HCT116 (cell line): Measurements from ENCODE around the gene NFASC.

Source experiments
- CEBPB ChIP-seq: IDR thresholded peaks from 2 replicates; pipeline ENCODE4 v1.6.1; 2012; ENCODE audit warnings: low read depth
- EZH2 ChIP-seq: fragments of 200-600 bp; sonication (generic); IDR thresholded peaks from 2 replicates; pipeline ENCODE4 v1.6.1; 2017; ENCODE audit warnings: antibody characterized with exemption, mixed run types
- EZH2phosphoT487 ChIP-seq: fragments of 200-600 bp; IDR thresholded peaks from 2 replicates; pipeline ENCODE4 v1.6.1; 2018; ENCODE audit warnings: antibody characterized with exemption, borderline replicate concordance
- JUND ChIP-seq: IDR thresholded peaks from 2 replicates; pipeline ENCODE4 v1.6.1; 2012
- POLR2A ChIP-seq: IDR thresholded peaks from 2 replicates; pipeline ENCODE4 v1.7.0; 2011; ENCODE audit warnings: borderline replicate concordance; ENCODE audit not compliant: insufficient read depth, insufficient read length; ENCODE audit errors: extremely low read depth
- POLR2AphosphoS5 ChIP-seq: IDR thresholded peaks from 2 replicates; pipeline ENCODE4 v1.6.1; 2011; ENCODE audit warnings: mild to moderate bottlenecking, low read depth, low read length, moderate library complexity
- REST ChIP-seq: IDR thresholded peaks from 2 replicates; pipeline ENCODE4 v1.6.1; 2012; ENCODE audit warnings: low read depth
- SRF ChIP-seq: IDR thresholded peaks from 2 replicates; pipeline ENCODE4 v1.6.1; 2012; ENCODE audit warnings: low read depth
- TCF7L2 ChIP-seq: IDR thresholded peaks from 2 replicates; pipeline ENCODE4 v1.7.0; 2011; ENCODE audit warnings: borderline replicate concordance, inconsistent platforms; ENCODE audit not compliant: insufficient read depth, insufficient read length; ENCODE audit errors: extremely low read depth
- YY1 ChIP-seq: IDR thresholded peaks from 2 replicates; pipeline ENCODE4 v1.6.1; 2011; ENCODE audit warnings: low read length, low read depth, moderate library complexity, mild to moderate bottlenecking; ENCODE audit not compliant: insufficient replicate concordance; ENCODE audit errors: extremely low read depth
- ZBTB33 ChIP-seq: IDR thresholded peaks from 2 replicates; pipeline ENCODE4 v1.6.1; 2011; ENCODE audit warnings: mild to moderate bottlenecking, low read length, moderate library complexity; ENCODE audit not compliant: insufficient replicate concordance; ENCODE audit errors: extremely low read depth
- TF ChIP-seq, protein P1 (sequence below), 3 experiments: fragments of 200-600 bp in 1 of 3; sonication (generic) in 1 of 3; IDR thresholded peaks in 2 of 3; conservative IDR thresholded peaks in 1 of 3; 2 replicates each; pipeline ENCODE4 v1.5.1; 2012 to 2017; ENCODE audit warnings: low read depth in 2 of 3, low read length in 2 of 3, antibody characterized with exemption in 1 of 3, borderline replicate concordance in 1 of 3, control low read depth in 1 of 3, mild to moderate bottlenecking in 1 of 3, mixed read lengths in 1 of 3, mixed run types in 1 of 3, moderate library complexity in 1 of 3; ENCODE audit not compliant: insufficient read depth in 1 of 3

DNA sequence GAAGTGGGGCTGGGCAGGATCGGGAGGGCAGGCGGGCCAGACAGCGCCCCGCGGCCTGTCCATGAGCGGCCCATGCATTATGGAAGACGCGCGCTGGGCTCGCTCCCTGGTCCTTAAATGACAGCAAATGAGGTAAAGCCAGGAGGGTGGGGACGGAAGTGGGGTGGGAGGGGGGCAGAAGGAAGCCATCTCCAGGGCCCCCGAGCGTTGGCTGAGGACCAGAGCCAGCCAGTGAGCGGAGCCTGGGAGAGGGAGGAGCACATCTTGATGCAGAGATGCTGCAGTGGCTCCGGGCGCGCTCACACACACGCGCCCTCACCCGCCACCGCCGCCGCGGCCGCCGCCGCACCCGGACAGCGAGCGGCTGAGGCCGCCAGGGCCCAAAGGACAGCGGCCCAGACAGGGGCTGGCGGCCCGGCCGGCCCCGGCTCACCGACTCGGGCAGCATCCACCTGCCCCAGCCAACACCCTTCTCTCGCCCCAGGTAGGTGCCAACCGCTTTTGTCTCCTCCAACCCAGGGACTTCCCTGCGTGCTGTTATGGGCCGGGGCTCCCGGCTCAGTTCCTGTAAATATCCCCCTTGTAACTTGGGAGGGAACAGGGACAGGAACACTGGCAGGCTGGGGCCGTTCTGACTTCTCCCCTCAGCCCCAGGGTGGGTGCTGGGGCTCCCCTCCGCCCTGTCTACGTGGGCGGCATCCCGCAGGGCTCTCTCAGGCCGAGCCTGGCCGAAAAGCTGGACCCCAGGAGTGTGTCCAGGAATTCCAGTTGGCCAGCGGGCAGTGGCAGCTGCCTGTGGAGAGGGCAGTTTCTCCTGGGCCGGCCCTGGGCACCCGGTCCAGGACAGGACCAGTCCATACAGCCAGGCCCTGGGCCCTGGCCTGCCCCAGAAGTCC lies 172.5 kb downstream of the NFASC start, which contains the start of gene CNTN2:
- TF ChIP-seq EZH2phosphoT487, result no peak
- TF ChIP-seq EZH2, result no peak
- TF ChIP-seq, protein P1, sequence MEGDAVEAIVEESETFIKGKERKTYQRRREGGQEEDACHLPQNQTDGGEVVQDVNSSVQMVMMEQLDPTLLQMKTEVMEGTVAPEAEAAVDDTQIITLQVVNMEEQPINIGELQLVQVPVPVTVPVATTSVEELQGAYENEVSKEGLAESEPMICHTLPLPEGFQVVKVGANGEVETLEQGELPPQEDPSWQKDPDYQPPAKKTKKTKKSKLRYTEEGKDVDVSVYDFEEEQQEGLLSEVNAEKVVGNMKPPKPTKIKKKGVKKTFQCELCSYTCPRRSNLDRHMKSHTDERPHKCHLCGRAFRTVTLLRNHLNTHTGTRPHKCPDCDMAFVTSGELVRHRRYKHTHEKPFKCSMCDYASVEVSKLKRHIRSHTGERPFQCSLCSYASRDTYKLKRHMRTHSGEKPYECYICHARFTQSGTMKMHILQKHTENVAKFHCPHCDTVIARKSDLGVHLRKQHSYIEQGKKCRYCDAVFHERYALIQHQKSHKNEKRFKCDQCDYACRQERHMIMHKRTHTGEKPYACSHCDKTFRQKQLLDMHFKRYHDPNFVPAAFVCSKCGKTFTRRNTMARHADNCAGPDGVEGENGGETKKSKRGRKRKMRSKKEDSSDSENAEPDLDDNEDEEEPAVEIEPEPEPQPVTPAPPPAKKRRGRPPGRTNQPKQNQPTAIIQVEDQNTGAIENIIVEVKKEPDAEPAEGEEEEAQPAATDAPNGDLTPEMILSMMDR (IDR thresholded peaks at IDR 0.05 in 2 of 3, conservative IDR thresholded peaks at IDR 0.05 in 1 of 3; ENCODE audit: borderline replicate concordance in 1 of 3, insufficient read depth in 1 of 3, low read depth in 2 of 3, low read length in 2 of 3), result no peak
- TF ChIP-seq POLR2AphosphoS5, result no peak
- no peak for TF ChIP-seq SRF
- no peak for TF ChIP-seq POLR2A
- TF ChIP-seq ZBTB33, result no peak
- no peak for TF ChIP-seq TCF7L2
- no peak for TF ChIP-seq YY1
- no peak for TF ChIP-seq JUND
- no peak for TF ChIP-seq CEBPB
- no peak for TF ChIP-seq REST
